Esophagus mucosa (tissue), 1 donor: ENCODE results near the gene ATXN10. TPM values are rescaled to one million over a fixed set of nuclear protein-coding genes. Genes with fewer than 3 reads are reported as not detected.
"Not testable (repeated sequence)": the region's sequence is repeated elsewhere in the genome, so short reads cannot be mapped to it uniquely, and the experiment has no call there.

Experiments used
- ATAC-seq: fragments of 200-7000 bp; cut with Tn5 transposase; one replicate; pipeline ENCODE4 v1.9.1; 2020
- total RNA-seq: library from RNA; stranded (reverse); gene quantifications from one replicate; pipeline ENCODE4 v1.2.4, GENCODE V29; 2023
- donor health status: DM: yes; HTN: yes; CAD: no.

Gene ATXN10
- total RNA-seq, 1 donor from 2014 or later = 98.6 TPM

GRCh38 chr22:45644714-45645113, 26.9 kb upstream of the ATXN10 start:
- ATAC-seq = no peak

GRCh38 chr22:45645150-45645525, 26.5 kb upstream of the ATXN10 start:
- ATAC-seq = no peak

- peak; percentile 92 for ATAC-seq
These were observed 25.9 kb upstream of the ATXN10 start for GRCh38 chr22:45645526-45646414.

GRCh38 chr22:45647532-45648225, 24.0 kb upstream of the ATXN10 start:
- no peak for ATAC-seq

- no peak for ATAC-seq
These were observed 23.1 kb upstream of the ATXN10 start for GRCh38 chr22:45648301-45649117.

- no peak for ATAC-seq
These were observed 21.8 kb upstream of the ATXN10 start for GRCh38 chr22:45649809-45650208.

GRCh38 chr22:45650721-45651120, 20.9 kb upstream of the ATXN10 start:
- ATAC-seq = no peak

- no peak for ATAC-seq
These were observed 19.6 kb upstream of the ATXN10 start for GRCh38 chr22:45651931-45652528.

- no peak for ATAC-seq
These were observed 15.1 kb upstream of the ATXN10 start for GRCh38 chr22:45656577-45656976.

- no peak for ATAC-seq
These were observed 13.9 kb upstream of the ATXN10 start for GRCh38 chr22:45657701-45658100.

- ATAC-seq = no peak
These were observed 7.4 kb upstream of the ATXN10 start for GRCh38 chr22:45664136-45664646.

GRCh38 chr22:45667486-45667885, 4.1 kb upstream of the ATXN10 start:
- no peak for ATAC-seq

- ATAC-seq = not testable (repeated sequence)
These were observed 1.3 kb upstream of the ATXN10 start for GRCh38 chr22:45670363-45670762.

GRCh38 chr22:45670981-45671782, 452 bp upstream of the ATXN10 start:
- ATAC-seq = peak; percentile 22

GRCh38 chr22:45672564-45673481, 1.2 kb downstream of the ATXN10 start:
- ATAC-seq = peak; percentile 55

- ATAC-seq = no peak
These were observed 2.0 kb downstream of the ATXN10 start for GRCh38 chr22:45673482-45674175.

- ATAC-seq = no peak
These were observed 4.4 kb downstream of the ATXN10 start for GRCh38 chr22:45676024-45676423.

GRCh38 chr22:45677063-45677462, 5.4 kb downstream of the ATXN10 start:
- ATAC-seq = no peak
